Measurements from ENCODE around the gene GLMN.

Gene GLMN, protein sequence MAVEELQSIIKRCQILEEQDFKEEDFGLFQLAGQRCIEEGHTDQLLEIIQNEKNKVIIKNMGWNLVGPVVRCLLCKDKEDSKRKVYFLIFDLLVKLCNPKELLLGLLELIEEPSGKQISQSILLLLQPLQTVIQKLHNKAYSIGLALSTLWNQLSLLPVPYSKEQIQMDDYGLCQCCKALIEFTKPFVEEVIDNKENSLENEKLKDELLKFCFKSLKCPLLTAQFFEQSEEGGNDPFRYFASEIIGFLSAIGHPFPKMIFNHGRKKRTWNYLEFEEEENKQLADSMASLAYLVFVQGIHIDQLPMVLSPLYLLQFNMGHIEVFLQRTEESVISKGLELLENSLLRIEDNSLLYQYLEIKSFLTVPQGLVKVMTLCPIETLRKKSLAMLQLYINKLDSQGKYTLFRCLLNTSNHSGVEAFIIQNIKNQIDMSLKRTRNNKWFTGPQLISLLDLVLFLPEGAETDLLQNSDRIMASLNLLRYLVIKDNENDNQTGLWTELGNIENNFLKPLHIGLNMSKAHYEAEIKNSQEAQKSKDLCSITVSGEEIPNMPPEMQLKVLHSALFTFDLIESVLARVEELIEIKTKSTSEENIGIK
- long read RNA-seq, donor 1, partial matches to known transcripts, result 0 of 1 reads
- long read RNA-seq, donor 1, other reads (novel, unspliced or antisense), result 0 of 1 reads
- long read RNA-seq, donor 2, partial matches to known transcripts, result 0 of 1 reads
- long read RNA-seq, donor 2, other reads (novel, unspliced or antisense), result 0 of 1 reads
- long read RNA-seq, donor 3, partial matches to known transcripts, result 0 of 1 reads
- long read RNA-seq, donor 3, other reads (novel, unspliced or antisense), result 0 of 1 reads
- long read RNA-seq, donor 4, partial matches to known transcripts, result 0 of 2 reads
- long read RNA-seq, donor 4, other reads (novel, unspliced or antisense), result 0 of 2 reads
- long read RNA-seq, donor 5, partial matches to known transcripts, result 0 of 2 reads
- long read RNA-seq, donor 5, other reads (novel, unspliced or antisense), result 0 of 2 reads
- long read RNA-seq, donor 6, partial matches to known transcripts, result 0 of 2 reads
- long read RNA-seq, donor 6, other reads (novel, unspliced or antisense), result 0 of 2 reads
- long read RNA-seq, donor 7, partial matches to known transcripts, result 0 of 1 reads
- long read RNA-seq, donor 7, other reads (novel, unspliced or antisense), result 0 of 1 reads
- long read RNA-seq, donor 8, partial matches to known transcripts, result 0 of 3 reads
- long read RNA-seq, donor 8, other reads (novel, unspliced or antisense), result 0 of 3 reads

DNA sequence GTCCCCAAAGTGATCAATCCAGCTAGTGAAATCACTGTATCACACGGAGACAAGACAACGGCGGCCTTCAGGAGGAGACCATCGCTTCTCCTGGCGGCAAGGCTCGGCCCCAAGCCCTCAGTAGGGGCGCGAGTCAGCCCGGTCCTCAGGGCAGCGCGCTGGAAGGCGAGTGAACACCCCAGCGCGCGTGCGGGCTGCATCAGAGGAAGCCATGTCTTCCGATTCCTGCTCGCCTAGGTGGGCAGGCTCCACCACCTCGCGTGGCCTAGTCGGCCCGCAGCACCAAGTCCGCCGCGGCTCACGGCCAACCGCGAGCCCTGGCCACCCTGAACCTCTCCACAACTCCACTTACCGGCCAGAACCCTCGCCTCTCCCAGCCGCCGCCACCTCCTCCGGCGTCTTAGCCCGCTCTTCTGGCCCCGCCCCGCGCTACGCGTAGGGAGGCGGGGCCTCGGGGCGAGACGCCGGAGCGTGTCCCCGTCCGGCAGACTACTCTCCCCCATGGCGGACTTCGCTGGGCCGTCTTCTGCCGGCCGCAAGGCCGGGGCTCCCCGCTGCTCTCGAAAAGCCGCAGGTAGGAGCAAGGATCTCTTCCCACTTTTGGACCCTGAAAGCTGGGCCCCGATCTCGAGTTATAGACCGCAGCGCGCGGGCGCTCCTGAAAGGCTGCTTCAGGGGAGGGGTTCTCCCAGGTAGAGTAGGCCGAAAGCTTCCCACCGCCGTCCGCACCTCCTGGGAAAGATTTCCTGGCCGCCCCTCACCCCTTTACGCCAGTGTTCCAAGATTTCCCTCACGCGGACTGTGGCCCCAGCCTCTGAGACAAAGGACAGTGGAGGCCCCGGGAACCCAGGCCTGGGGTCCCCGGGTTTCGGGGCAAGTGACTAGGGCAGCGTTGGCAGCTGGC lies at the start of gene GLMN, which contains the start of gene RPAP2:
Gene GLMN (minus strand): TSS at position 415 of the 904 bp plus-strand sequence. CDS start 988 bp downstream, outside the sequence.
Gene RPAP2 (plus strand): TSS at position 487 of the 904 bp plus-strand sequence. CDS start 15 bp downstream, at position 502.
- peak; percentile 99 for DNase-seq

DNA sequence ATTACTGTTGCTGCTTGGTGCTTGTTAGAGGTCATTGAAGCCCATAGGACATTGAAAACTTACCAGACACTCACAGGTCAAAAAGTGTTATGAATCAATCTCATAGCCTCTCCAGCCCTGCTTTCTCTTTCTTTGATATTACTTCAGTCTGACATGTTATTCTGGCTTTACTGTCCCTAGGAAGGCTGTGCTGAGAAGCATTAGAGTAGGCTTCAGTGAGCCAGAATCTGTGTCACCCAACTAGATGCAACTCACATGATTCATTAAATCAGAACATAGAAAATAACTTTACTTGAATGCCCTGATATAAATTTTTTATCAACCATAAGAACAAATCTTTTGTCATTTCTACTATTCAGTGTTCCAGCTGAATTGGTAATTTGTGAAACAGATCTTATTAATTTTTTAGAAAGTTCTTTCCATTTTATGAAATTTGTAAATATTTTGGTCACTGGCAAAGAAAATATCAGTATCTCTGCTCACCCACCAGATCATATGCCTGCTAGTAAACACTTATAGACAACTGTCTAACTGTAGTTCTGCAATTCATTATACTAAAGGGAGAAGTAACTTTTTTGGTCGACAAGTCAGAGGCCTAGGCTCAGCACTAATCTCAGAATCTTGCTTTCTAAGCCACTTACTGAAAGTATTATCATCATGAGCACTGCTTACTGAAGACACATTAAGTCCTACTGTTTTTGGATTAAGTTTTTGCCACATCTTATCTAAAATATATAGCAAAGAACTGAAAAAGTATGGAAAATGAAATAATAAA lies 48.3 kb upstream of the GLMN start:
- no peak for DNase-seq

- no peak for DNase-seq
Measured at GRCh38 chr1:92343061-92343460, 44.3 kb upstream of the GLMN start.

DNA sequence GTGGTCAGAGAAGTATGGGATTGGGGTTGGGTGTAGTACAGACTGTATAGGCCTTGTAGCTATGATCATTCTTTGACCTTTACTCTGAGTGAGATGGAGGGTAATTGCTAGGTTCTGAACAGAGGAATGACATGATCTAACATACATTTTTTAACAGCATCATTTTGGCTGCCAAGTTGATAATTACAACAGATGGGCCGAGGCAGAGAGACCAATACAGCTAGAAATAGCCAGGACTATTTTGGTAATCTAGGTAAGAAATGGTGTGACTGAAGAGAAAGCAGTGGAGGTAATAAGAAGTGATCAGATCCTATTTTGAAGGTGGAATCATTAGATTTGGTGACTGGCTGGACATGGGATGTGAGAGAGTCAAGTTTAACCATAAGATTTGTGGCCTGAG lies 43.6 kb upstream of the GLMN start:
- DNase-seq, result no peak

GRCh38 chr1:92340154-92340553 lies 41.4 kb upstream of the GLMN start:
- no peak for DNase-seq

DNA sequence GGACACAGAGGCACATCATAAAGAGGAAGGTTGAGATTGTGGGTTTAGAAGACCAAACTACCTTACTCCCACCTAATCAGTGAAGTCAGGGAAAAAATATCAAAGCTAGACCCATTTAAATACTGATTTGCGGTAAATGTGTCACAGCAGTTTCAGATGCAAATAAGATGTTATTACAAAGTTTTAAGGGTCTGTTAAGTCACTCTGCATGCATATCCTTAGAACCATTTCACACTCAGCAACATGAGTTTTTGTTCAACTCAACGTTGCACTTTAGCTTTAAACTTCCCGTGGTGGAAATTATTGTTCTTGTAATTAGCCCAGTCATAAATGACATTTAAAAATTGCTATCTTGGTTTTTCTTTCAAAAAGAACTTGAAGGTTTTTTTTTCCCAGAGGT lies 34.9 kb upstream of the GLMN start:
- no peak for DNase-seq

- no peak for DNase-seq
Measured at GRCh38 chr1:92329347-92330129, 30.8 kb upstream of the GLMN start.

GRCh38 chr1:92327794-92328193 lies 29.0 kb upstream of the GLMN start:
- DNase-seq, result no peak

DNA sequence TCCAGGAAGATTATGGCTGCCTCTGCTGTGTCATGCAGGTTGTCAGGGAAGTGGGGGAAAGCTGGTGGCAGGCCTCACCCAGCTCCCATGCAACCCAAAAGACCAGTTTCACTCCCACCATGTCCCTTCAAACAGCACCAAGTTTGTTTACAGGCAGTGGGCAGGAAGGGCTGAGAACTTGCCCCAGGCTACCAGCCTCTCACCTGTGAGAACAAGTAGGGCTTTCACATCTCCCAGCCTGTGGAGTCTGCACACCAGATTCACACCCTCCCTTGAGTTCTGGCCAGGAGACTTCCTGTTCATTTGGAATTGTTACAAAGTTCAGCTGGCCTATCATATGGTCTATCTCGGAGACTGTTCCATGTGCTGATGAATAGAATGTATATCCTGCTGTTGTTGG lies 27.9 kb upstream of the GLMN start:
- DNase-seq, result no peak

DNA sequence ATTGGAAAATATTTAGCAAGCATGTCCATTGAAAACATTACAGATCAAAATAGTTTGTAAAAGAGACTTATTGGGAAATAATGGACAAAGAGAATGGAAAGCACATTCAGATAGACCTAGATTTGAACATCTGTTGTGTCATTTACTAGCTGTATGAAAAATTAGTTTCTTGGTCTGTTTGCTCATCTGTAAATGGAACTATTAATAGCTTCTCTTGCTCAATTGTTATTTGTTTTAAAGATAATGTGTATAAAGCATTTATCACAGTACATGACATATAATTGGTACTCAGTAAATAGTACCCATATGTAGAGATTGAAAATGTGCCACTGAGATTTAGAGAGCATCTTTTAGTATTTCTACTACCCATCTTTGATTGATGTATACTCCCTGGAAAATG lies 26.0 kb upstream of the GLMN start:
- DNase-seq, result no peak

DNA sequence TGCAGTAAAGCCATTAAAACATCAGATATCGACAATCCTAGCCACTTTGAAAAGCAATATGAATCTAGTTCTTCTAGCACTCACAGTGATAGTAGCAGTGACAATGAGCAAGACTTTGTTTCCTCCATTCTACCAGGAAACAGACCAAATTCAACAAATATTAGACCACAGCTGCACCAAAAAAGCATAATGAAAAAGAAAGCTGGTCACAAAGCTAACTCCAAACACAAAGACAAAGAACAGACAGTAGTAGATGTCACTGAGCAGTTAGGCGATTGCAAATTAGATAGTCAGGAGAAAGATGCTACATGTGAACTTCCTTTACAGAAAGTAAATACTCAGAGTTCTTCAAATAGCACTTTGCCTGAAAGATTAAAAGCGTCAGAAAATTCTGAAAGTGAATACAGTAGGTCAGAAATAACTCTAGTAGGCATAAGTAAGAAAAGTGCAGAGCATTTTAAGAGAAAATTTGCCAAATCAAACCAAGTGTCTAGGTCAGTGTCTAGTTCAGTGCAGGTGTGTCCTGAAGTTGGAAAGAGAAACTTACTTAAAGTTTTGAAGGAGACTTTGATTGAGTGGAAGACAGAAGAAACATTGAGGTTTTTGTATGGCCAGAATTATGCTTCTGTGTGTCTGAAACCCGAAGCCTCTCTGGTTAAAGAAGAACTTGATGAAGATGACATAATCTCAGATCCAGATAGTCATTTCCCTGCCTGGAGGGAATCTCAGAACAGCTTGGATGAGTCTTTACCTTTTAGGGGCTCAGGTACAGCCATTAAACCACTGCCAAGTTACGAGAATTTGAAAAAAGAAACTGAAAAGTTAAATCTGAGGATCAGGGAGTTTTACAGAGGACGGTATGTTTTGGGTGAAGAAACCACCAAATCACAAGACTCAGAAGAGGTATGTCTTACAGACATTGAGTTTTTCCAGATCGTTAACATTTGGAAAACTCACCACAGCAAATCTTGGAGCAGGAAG lies 25.0 kb upstream of the GLMN start:
- DNase-seq, result no peak

DNA sequence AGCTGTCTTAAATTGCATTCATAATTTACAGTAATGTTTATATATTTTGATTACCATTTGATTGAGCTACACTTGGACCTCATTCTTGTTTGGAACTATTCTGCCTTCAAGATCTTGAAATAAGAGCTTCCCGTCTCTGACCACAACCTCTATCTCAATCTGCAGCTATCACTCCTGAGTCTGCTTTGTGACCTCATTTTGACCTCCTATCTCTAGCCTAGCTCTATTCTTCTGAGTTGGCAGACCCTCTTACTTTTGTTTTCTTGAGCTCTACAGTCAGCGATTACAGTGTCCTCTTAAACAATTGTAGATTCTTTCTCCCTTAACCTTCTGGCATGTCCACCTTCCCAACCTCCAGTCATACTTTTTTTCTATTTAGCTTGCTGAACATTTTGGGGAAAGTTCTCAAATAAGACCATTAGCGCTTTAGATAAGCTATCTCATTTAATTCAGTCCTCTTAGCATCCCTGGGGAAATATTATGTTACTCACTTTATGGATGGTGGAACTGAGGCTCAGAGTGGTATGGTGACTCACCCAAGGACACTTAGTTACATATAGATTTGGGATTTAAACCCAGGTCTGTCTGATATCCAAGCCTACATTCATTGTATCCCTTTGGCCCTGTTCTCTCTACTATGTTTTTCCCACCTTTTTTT lies 19.2 kb upstream of the GLMN start:
- DNase-seq, result no peak

DNA sequence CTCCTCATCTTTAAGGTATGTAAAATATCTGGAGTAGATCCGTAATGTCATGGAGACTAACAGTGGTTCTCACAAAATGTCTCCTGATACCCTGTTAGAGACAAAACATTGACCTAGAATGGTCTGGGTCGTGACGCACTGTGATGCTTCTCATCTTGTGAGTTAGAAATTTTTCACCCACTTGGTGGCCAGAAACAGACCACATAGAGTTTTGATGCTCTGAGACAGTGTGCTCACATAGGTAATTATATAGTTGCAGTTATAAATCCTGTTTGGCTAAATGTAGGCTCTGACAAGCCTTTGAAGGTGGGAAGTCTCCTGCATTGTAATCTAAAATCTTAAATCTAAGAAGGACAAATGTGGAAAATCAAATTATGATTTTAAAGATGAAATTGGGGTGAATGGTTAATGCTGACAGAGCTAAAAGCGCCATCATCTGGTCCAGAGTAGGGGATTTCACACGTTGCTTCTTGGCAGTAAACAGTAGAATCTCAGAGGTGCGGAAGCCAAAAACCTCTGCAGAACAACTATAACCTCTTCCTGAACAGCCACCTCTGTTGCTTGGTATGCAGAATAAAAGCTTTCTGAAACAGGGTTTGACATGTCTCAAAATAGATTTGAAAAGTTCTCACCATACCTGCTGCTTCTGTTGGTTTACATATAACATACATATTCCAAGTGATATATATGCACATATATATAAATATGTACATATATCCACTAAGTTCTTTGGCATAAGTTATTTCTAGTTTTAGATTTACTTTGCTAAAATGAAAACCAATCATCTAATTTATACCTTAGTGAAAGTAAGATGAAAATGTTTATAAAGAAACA lies 17.2 kb upstream of the GLMN start:
- DNase-seq, result no peak

GRCh38 chr1:92314024-92314423 lies 15.2 kb upstream of the GLMN start:
- DNase-seq, result no peak

DNA sequence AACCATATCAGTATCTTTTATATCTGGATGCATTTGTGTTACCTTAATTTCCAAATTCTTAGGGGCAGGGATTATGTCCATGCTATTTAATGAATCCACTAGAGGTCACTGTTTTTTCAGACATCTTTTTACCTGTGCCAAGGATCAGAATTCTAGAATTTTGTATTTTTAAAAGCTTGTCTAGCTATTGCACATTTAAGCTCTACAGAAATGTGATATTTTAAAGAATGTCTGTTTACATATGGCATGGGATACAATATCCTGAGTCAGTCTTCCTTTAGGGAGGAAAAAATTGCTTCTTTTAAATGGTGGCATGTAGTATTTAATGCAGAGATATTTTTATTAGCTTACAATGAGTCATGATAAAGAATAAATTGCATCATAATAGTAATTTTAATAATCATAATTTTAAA lies 11.4 kb upstream of the GLMN start:
- DNase-seq, result no peak

DNA sequence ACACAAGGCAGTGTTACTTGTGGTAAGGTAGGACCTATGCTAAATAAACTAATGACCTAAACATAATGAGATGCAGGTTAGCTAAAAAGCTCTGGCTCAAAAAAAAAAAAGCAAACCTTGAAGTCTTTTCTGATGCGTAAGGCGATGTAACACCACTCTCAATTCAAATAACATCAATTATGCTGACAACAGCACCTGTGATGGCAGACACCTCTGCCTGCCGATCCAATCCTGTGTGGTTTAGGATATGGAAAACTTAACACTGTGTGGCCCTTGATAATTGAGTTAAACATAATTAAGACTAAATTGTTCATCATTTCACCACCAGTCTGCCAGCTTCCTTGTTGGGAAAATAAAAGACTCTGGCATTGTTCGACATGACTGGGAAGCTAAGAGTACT lies 9.2 kb upstream of the GLMN start:
- DNase-seq, result no peak

DNA sequence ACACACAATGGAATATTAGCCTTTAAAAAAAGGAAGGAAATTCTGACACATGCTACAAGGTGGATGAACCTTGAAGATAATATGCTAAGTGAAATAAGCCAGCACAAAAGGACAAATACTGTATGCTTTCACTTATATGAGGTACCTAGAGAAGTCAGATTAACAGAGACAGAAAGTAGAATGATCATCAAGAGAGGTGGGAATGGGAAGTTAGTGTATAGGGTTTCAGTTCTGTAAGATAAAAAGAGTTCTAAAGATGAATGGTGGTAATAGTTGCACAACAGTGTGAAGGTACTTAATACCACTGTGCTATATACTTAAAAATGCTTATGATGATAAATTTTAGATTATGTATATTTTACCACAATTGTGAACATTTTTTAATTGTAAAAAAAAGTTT lies 7.2 kb upstream of the GLMN start:
- DNase-seq, result no peak

Data from right kidney (tissue), 9 donors.